Immature natural killer cell (primary cell): ENCODE data around the gene SLITRK5. TPM values are rescaled to one million over a fixed set of nuclear protein-coding genes. Genes with fewer than 3 reads are reported as not detected.

Experiments
- DNase-seq, 3 donors: peaks; one replicate each; pipeline ENCODE4 v3.0.0; 2022; ENCODE audit warnings: mixed read lengths in 1 of 3
- H3K27ac Mint-ChIP-seq, 6 donors: one replicate each; pipeline ENCODE4 v1.8.0; 2020; ENCODE audit warnings: mixed read lengths in 6 of 6, mild to moderate bottlenecking in 5 of 6, inconsistent platforms in 4 of 6, moderate library complexity in 3 of 6
- H3K27me3 Mint-ChIP-seq, 3 donors: one replicate each; pipeline ENCODE4 v1.8.0; 2020 to 2021; ENCODE audit warnings: low read depth in 3 of 3, mild to moderate bottlenecking in 3 of 3, mixed read lengths in 3 of 3, moderate library complexity in 3 of 3, inconsistent platforms in 1 of 3
- H3K36me3 Mint-ChIP-seq, 3 donors: one replicate each; pipeline ENCODE4 v1.8.0; 2020; ENCODE audit warnings: mixed read lengths in 3 of 3, inconsistent platforms in 2 of 3, mild to moderate bottlenecking in 2 of 3
- H3K4me1 Mint-ChIP-seq, 2 donors: one replicate each; pipeline ENCODE4 v1.8.0; 2020; ENCODE audit warnings: inconsistent platforms in 2 of 2, mild to moderate bottlenecking in 2 of 2, mixed read lengths in 2 of 2, moderate library complexity in 1 of 2
- H3K4me3 Mint-ChIP-seq, 5 donors: one replicate each; pipeline ENCODE4 v1.8.0; 2020; ENCODE audit warnings: mild to moderate bottlenecking in 5 of 5, mixed read lengths in 5 of 5, inconsistent platforms in 3 of 5, moderate library complexity in 3 of 5
- H3K9me3 Mint-ChIP-seq, 6 donors: one replicate each; pipeline ENCODE4 v1.8.0; 2020; ENCODE audit warnings: mild to moderate bottlenecking in 6 of 6, mixed read lengths in 6 of 6, inconsistent platforms in 4 of 6, moderate library complexity in 3 of 6
- polyA plus RNA-seq, 3 donors: library from polyadenylated mRNA; unstranded; fragments of 300-500 nt; fragmentation: Illumina TruSeq; gene quantifications; one replicate each; pipeline ENCODE4 v1.2.3, GENCODE V29; 2021

SLITRK5 gene
- polyA plus RNA-seq, 3 donors from 2014 or later, result 0.07 to 0.16 TPM; not detected in 1

- peaks cover 0 to 1% (median 0%) of the 10 kb centered on the region in 3 donors for H3K36me3 Mint-ChIP-seq
- H3K27me3 Mint-ChIP-seq, result peaks cover 18 to 47% (median 36%) of the 10 kb centered on the region in 3 donors
- H3K27ac Mint-ChIP-seq, result peak overlapping the region in 5 of 6 donors; percentile 28 to 67 (median 43)
These were observed 6.6 kb downstream of the SLITRK5 start for GRCh38 chr13:87677496-87678371.

GRCh38 chr13:87678372-87678752 lies 7.2 kb downstream of the SLITRK5 start:
- H3K4me3 Mint-ChIP-seq, result peak overlapping the region; percentile 84 to 94 (median 87)
- peak in 2 of 3 donors; percentile 32 to 33 for DNase-seq
- H3K27ac Mint-ChIP-seq, result peak overlapping the region in 3 of 6 donors; percentile 37 to 64 (median 43)
- peaks cover 34 to 41% of the 10 kb centered on the region in 2 donors for H3K4me1 Mint-ChIP-seq
- peaks cover 0 to 1% (median 0%) of the 10 kb centered on the region in 6 donors for H3K9me3 Mint-ChIP-seq
- H3K36me3 Mint-ChIP-seq, result no peaks in the 10 kb centered on the region
- peaks cover 14 to 43% (median 30%) of the 10 kb centered on the region in 3 donors for H3K27me3 Mint-ChIP-seq

More at GRCh38 chr13:87677496-87678371, 6.6 kb downstream of the SLITRK5 start:
- peaks cover 0 to 1% (median 0%) of the 10 kb centered on the region in 6 donors for H3K9me3 Mint-ChIP-seq
- peak; percentile 52 to 59 (median 54) for DNase-seq
- peak overlapping the region; percentile 84 to 94 (median 87) for H3K4me3 Mint-ChIP-seq
- H3K4me1 Mint-ChIP-seq, result peaks cover 40 to 47% of the 10 kb centered on the region in 2 donors

GRCh38 chr13:87680298-87680697 lies 9.1 kb downstream of the SLITRK5 start:
- Mint-ChIP-seq H3K27me3 (peaks cover 5 to 28% (median 13%) of the 10 kb centered on the region in 3 donors), H3K4me1 (peaks cover 22 to 28% of the 10 kb centered on the region in 2 donors), H3K36me3 (no peaks in the 10 kb centered on the region), H3K4me3 (no peak overlapping the region), H3K27ac (no peak overlapping the region), H3K9me3 (no peaks in the 10 kb centered on the region)
- DNase-seq, result no peak

GRCh38 chr13:87684850-87685742 lies 13.9 kb downstream of the SLITRK5 start:
- H3K4me1 Mint-ChIP-seq, result no peaks in the 10 kb centered on the region
- H3K4me3 Mint-ChIP-seq, result no peak overlapping the region
- no peaks in the 10 kb centered on the region for H3K9me3 Mint-ChIP-seq
- DNase-seq, result no peak
- H3K27me3 Mint-ChIP-seq, result peaks cover 0 to 3% (median 0%) of the 10 kb centered on the region in 3 donors
- no peaks in the 10 kb centered on the region for H3K36me3 Mint-ChIP-seq
- H3K27ac Mint-ChIP-seq, result no peak overlapping the region

GRCh38 chr13:87696458-87696857 lies 25.3 kb downstream of the SLITRK5 start:
- H3K4me3 Mint-ChIP-seq, result no peak overlapping the region
- no peak overlapping the region for H3K27ac Mint-ChIP-seq
- DNase-seq, result no peak
- peaks cover 0 to 11% (median 1%) of the 10 kb centered on the region in 3 donors for H3K27me3 Mint-ChIP-seq
- H3K4me1 Mint-ChIP-seq, result no peaks in the 10 kb centered on the region
- H3K36me3 Mint-ChIP-seq, result no peaks in the 10 kb centered on the region
- H3K9me3 Mint-ChIP-seq, result no peaks in the 10 kb centered on the region

GRCh38 chr13:87698268-87698667 lies 27.1 kb downstream of the SLITRK5 start:
- Mint-ChIP-seq H3K4me1 (no peaks in the 10 kb centered on the region), H3K27ac (no peak overlapping the region), H3K27me3 (peaks cover 0 to 11% (median 1%) of the 10 kb centered on the region in 3 donors), H3K36me3 (no peaks in the 10 kb centered on the region), H3K4me3 (no peak overlapping the region), H3K9me3 (no peaks in the 10 kb centered on the region)
- no peak for DNase-seq

- no peak for DNase-seq
- H3K9me3 Mint-ChIP-seq, result peaks cover 0 to 5% (median 0%) of the 10 kb centered on the region in 6 donors
- H3K27me3 Mint-ChIP-seq, result peaks cover 0 to 5% (median 5%) of the 10 kb centered on the region in 3 donors
- no peak overlapping the region for H3K27ac Mint-ChIP-seq
- H3K36me3 Mint-ChIP-seq, result no peaks in the 10 kb centered on the region
- no peak overlapping the region for H3K4me3 Mint-ChIP-seq
- H3K4me1 Mint-ChIP-seq, result no peaks in the 10 kb centered on the region
These were observed 38.8 kb downstream of the SLITRK5 start for GRCh38 chr13:87709947-87710346.

- Mint-ChIP-seq H3K36me3 (no peaks in the 10 kb centered on the region), H3K27me3 (peaks cover 0 to 5% (median 4%) of the 10 kb centered on the region in 3 donors), H3K4me1 (no peaks in the 10 kb centered on the region), H3K27ac (no peak overlapping the region), H3K9me3 (peaks cover 0 to 5% (median 0%) of the 10 kb centered on the region in 6 donors), H3K4me3 (no peak overlapping the region)
- no peak for DNase-seq
These were observed 40.8 kb downstream of the SLITRK5 start for GRCh38 chr13:87712012-87712411.
